HG03432 (cell line): Measurements from ENCODE around the gene TEAD1.

Experiments used
- ATAC-seq: cut with Tn5 transposase; IDR thresholded peaks from one replicate; pipeline ENCODE4 v1.9.1; 2021; ENCODE audit warnings: mild to moderate bottlenecking, moderate library complexity; ENCODE audit not compliant: unreplicated experiment

Gene TEAD1

GRCh38 chr11:12829540-12830314, 155.5 kb downstream of the TEAD1 start:
- no peak for ATAC-seq

GRCh38 chr11:12831471-12832202, 157.4 kb downstream of the TEAD1 start:
- ATAC-seq: no peak

DNA sequence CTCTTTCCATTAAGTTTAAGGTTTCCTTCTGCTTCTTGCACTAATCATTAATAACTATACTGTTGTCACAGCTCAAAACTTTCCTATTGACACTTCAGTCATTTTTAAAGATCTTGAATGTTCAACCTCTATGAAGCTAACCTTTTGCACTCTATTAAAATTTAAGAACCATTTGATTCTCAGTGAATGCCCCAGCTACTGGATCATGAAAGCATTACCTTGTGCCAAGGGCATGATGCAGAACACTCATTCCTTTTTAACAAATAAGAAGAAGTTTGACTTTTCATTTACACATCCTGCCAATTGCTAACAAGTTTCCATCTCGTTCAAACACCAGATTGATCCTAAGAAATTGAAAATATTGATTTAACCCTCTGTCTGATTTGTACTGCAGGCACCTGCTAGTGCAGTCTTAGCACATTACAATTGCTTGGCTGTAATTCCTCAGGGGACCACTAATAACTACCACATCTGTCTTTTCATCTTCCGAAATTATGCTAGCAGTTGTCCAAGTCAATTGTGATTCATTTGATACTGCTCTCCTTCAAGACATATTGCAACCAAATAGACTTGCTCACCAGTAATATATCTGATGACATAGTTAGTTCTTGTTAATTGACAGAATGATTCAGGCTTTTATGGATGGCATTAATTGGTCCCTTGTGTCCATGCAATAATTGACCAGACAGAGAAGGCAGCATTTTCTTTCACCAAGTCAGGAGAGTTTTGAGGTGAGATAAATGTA, 158.4 kb downstream of the TEAD1 start:
- ATAC-seq: no peak

GRCh38 chr11:12834166-12834565, 159.9 kb downstream of the TEAD1 start:
- ATAC-seq: no peak

DNA sequence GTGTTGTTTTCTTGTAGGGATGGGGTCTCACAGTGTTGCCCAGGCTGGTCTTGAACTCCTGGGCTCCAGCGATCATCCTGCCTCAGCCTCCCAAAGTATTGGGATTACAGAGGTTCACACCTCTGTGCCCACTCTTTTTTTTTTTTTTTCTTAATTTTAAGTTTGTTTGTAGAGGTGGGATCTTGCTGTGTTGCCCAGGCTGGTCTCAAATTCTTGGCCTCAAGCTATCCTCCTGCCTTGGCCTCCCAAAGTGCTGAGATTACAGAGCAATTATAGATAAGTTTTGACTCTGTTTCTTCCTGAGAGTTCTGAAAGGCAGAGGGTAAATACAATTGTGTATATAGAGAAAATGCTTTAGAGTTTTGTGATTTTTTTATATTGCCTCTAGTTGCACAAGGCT, 160.4 kb downstream of the TEAD1 start:
- no peak for ATAC-seq

DNA sequence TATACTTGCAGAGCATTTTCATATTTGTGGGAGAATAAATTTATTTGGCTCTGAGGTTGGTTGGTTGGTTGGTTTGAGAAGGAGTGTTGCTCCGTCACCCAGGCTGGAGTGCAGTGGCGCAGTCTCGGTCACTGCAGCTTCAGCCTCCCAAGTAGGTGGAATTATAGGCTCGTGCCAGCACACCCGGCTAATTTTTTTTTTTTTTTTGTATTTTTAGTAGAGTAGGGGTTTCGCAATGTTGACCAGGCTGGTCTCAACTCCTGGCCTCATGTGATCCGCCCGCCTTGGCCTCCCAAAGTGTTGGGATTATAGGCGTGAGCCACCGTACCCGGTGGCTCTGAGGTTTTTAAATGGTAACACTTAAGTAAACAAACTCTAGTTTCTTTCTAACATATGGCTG, 161.1 kb downstream of the TEAD1 start:
- ATAC-seq: no peak

GRCh38 chr11:12838463-12839123, 164.4 kb downstream of the TEAD1 start:
- ATAC-seq: no peak

- ATAC-seq: no peak
Observed at GRCh38 chr11:12840871-12841660, 166.8 kb downstream of the TEAD1 start.

DNA sequence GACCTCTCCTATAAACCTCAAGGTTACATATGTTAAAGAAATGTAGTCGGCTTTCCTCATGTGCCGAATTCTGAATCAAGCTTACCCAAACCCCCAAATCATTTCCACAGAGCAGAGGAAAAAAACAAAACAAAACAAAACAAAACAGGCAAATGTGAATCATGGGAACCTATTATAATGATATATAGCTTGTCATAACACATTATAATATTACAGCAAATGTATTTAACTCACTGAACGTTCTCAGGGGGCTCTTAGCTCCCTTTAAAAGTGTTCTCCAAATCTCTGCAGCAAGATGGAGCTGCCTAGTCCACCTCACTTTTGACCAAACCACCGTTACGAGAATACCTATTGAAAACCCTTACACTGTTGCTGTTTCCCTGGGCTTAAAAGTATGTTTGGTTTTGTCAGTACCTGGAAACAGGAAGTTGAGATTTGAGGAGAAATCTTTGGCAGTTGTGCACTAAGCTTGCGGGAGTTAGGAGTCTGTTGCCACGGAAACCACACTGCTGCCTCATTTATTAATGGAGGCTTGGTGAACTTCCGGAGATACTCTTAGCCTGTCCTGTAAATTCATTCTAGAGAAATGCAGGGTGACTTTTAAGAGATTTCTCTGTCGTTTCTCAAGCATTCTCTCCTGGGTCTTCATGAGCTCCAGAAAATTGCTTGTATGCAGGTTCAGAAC, 167.9 kb downstream of the TEAD1 start:
- ATAC-seq: peak; percentile 57

DNA sequence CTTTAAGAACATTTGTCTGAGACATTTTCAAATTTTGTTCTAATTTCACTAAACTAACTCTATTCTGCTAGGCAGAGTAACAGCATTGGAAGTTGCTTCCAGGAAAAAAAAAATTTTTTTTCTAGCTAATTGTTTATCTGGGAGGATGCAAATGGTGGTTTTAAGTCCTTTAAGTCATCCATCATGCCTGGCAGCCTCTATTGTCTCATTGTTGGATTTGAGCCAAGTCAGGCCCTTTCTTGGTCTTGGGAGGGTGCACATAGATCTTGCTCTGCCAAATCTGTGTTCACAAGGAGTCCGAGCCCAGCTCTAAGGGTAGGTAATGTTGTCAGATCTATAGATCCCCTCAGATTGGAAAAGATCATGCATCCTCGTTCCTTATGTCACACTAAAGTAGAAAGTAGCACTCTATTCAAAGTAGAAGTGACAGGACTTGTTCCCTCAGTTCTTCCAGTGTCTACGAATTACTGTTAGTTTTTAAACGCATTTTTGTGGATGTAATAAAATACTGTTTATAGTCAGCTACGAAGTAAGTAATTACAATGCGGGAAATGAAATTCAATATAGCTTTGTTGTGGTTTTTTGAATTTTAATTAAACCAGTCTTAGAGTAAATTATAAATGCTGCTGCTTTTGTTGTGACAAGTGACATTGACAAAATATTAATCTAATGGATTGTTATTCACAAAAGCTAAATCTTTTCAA, 168.9 kb downstream of the TEAD1 start:
- no peak for ATAC-seq

DNA sequence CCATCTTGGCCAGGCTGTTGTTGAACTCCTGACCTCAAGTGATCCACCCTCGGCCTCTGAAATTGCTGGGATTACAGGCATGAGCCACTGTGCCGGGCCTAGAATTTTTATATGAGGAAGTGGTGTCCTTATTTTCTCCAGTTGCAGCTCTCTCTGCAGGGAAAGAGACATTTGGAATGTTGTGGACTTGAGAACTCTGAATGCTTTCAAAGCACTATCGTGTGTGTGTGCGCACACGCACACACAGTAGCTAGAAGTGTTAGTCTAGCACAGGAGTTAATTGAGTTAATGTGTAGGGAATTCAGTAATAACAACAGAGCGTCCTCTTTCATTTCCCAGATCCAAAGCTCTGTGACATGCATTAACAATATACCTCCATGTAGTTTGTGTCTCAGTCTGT, 170.9 kb downstream of the TEAD1 start:
- ATAC-seq: no peak

- no peak for ATAC-seq
Observed at GRCh38 chr11:12845739-12846358, 171.6 kb downstream of the TEAD1 start.

DNA sequence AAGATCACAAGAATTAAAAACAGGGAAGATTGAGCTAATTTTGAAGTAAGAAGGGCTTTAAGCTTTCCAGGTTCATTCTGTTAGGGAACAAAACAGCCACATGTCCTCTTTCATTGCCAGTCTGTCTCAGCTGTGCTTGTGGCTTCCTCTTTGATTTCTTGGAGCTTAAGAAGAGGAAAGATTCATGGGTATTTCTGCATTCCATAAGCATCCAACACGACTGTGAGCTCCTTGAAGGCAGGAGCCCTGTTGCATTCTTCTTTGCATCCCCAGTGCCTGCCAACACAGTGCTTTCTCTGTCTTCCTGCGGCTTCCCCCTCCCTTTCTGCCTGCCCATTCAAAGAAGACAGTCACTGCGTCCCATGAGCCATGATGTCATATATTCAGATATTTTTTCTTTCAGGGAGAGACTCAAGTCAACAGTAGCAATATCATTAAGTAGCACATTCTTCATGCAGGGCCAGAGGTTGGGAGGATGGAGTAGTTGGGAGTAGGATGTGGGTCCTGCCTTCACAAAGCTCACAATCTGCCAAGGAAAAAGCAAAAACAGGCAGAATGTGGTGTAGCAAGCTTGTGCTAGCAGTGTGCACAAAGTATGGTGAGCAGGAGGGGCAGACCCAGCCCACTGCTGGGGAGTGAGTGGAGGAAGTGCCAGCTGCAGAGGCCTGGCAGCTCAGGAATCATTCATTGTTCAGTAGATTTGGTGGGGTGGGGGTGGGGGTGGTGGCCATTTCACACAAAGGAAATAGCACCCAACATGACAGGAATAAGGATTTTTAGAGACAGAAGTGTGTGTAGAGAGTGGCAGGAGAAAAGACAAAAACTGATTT, 172.8 kb downstream of the TEAD1 start:
- no peak for ATAC-seq

GRCh38 chr11:12848413-12848812, 174.2 kb downstream of the TEAD1 start:
- ATAC-seq: no peak

DNA sequence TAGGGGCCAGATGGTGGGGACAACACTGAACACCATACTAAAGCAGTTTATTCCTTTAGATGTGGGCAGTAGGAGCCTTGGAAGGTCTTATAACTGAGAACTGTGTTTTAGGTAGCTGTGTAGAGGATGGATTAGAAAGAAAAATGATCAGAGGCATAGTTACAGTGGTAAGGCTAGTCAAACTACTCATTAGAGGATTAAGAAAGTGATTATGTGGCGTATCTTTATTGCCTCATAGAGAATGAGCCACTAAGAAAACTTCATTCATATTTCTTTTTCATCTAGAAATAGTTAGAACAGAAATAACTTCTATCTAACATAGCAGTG, 179.1 kb downstream of the TEAD1 start:
- ATAC-seq: no peak

DNA sequence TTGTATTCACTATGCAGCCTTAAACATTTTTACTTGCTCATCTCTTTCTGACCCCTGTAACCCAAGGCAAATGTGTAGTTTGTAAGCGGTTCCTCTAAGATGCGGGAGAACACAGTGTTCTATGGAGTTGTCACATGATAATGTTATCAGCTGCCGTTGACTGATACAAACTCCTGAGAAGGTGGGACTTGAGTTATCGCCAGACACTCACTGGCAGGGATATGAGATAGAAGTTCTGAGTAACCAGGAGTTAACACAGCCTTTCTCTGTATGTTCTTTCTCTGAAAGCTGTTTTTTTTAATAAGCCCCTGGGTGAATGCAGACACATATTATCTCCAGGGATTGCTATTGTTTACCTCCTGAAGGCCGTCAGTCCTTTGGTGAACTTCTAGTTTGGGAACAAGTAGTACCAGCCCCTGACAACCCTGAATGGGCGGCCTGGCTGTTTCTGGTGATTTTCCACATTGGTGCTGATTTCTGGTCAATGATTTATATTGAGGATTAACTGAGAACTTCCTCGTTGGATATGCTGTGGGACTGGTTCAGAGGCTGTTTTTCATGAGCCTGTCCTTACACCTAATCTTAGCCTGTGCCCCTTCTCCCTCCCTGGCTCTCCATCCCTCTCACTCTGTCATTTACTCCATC, 179.6 kb downstream of the TEAD1 start:
- ATAC-seq: no peak

- ATAC-seq: no peak
Observed at GRCh38 chr11:12854297-12854661, 180.1 kb downstream of the TEAD1 start.

GRCh38 chr11:12854829-12855228, 180.6 kb downstream of the TEAD1 start:
- ATAC-seq: no peak
